ENCODE results near the gene CDK5R1. TPM values are rescaled to one million over a fixed set of nuclear protein-coding genes. Genes with fewer than 3 reads are reported as not detected.
A peak's percentile ranks its signal among the peaks of the same experiment; 100 is the strongest.

The CDK5R1 gene
- polyA plus RNA-seq, 1 of the 3 experiments (the other 2 are of a cell fraction) = 1.4 TPM

DNA sequence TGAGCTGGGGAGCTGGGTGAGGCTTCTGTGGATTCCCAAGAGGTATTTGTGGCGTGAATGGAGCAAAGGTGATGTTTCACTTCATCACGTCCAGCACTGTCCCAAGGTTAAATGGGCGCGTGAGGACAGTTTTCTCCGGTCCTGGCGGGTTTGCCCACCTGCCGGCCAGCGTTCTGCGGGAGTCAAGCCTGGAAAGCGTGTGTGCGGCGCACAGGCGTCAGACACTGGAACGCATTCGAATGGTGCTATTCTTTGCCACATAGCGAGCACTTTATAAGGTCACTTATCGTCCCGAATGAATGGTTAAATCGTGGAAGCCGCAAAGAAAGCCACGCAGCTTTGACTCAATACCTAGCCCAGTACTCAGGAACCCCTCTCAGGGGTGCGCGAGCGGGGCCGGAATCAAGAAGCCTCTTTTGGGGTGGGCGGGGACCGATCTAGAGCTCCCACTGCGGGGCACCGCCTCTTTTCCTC, 42.9 kb upstream of the CDK5R1 start:
- peaks cover 37% of the 10 kb centered on the region for H4K20me1 ChIP-seq (ENCODE audit: insufficient read depth)
- POLR2A ChIA-PET = interaction anchor here (0.6 to 1.5 kb wide), 3 partner anchors 40 to 80 kb away, joined by 4 to 9 read pairs (median 5); partner anchors contain the start of gene CDK5R1
- peak overlapping the region; percentile 39; the same call in 1 of the 2 replicates for H3K9ac ChIP-seq

DNA sequence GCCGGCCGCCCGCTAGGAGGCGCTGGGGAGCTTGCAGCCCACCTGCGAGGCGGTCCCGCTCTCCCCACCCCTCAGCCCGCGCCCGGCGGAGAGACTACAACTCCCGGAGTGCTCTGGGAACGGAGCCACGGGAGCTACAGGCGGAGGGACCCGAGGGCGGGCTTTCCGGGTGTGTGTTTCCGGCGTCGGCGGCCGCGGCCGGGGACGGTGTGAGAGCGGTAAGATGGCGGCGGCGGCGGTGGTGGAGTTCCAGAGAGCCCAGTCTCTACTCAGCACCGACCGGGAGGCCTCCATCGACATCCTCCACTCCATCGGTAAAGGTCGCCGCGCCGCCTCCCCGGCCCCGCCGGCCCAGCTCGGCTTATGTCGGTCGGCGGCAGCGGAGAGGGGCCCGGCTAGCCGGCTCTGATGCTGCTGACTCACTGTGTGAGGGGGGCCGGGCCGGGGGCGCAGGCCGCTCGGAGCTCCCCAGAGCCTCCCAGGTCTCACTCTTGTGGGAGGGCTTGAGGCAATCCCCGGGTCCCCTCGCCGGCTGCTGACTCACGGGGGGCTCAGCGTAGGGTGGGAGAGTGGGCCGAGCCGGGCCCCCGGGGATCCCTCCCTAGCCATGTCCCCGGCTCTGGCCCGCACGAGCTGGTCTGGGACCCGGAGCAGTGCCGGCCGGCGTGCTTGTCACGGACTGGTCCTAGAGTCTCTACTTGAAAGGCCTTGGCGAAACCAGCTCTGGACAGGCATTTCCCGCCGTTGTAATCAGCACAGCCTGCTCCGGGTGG, 42.3 kb upstream of the CDK5R1 start, which contains the start of gene PSMD11:
Gene PSMD11 (plus strand): TSS at position 210 of the 773 bp plus-strand sequence. CDS start 14 bp downstream, at position 224.
- peak within 1 kb of the TSS; percentile 82 to 96 for H3K4me3 ChIP-seq (ENCODE audit: low read depth in 2 of 2, low read length in 1 of 2)
- peak within 1 kb of the TSS; percentile 92 for H2AFZ ChIP-seq (ENCODE audit: low read depth)
- DNase-seq = peak; percentile 99
- H3K4me1 ChIP-seq (ENCODE audit: control insufficient read depth in 1 of 2, insufficient read depth in 2 of 2, low read depth in 1 of 2, low read length in 1 of 2) = peaks cover 14% of the 10 kb centered on the region in 2 experiments; a peak in 3 of 4 replicates
- CTCF ChIA-PET = interaction anchor here (0.6 to 4.8 kb wide), 35 partner anchors 9 to 1018 kb away, joined by 3 to 56 read pairs (median 4); partner anchors contain the start of gene CDK5R1
- H4K20me1 ChIP-seq (ENCODE audit: insufficient read depth) = peaks cover 41% of the 10 kb centered on the region
- H3K9me2 ChIP-seq = no peaks in the 10 kb centered on the region
- H3K27me3 ChIP-seq (ENCODE audit: insufficient read depth) = no peaks in the 10 kb centered on the region
- H3K9me3 ChIP-seq = no peaks in the 10 kb centered on the region
- peaks cover 21 to 28% of the 10 kb centered on the region in 2 experiments for H3K36me3 ChIP-seq (replicated peaks in 1 of 2; ENCODE audit: control insufficient read depth in 1 of 2, insufficient read depth in 2 of 2, low read length in 1 of 2)
- POLR2A ChIA-PET = interaction anchor here (0.9 to 1.5 kb wide), 3 partner anchors 14 to 43 kb away, joined by 3 to 9 read pairs (median 5); partner anchors contain the start of gene CDK5R1
- H3K79me2 ChIP-seq (ENCODE audit: insufficient read depth) = peaks cover 51% of the 10 kb centered on the region
- peak within 1 kb of the TSS; percentile 80 to 85 for H3K27ac ChIP-seq (ENCODE audit: low read depth in 2 of 2, low read length in 1 of 2)
- H3F3A ChIP-seq (replicated peaks; ENCODE audit: insufficient read depth) = no peaks in the 10 kb centered on the region
- peak within 1 kb of the TSS; percentile 95 for H3K9ac ChIP-seq
- H3K4me2 ChIP-seq = peak within 1 kb of the TSS; percentile 95
- WGBS (ENCODE audit: low lambda C conversion rate) = under 1% methylated on average over 30 of the region's 74 CpGs
- TF ChIP-seq MEF2A (IDR thresholded peaks at IDR 0.05; ENCODE audit: borderline replicate concordance, low read depth) (no peak), FOSL2 (IDR thresholded peaks at IDR 0.05; ENCODE audit: borderline replicate concordance, low read depth) (no peak), TEAD4 (IDR thresholded peaks at IDR 0.05; ENCODE audit: borderline replicate concordance, insufficient read depth) (no peak), RFX5 (IDR thresholded peaks at IDR 0.05; ENCODE audit: low read length) (no peak), YY1 (IDR thresholded peaks at IDR 0.05; ENCODE audit: low read depth) (peak; percentile 93), POLR2AphosphoS5 (IDR thresholded peaks at IDR 0.05; ENCODE audit: low read depth, low read length) (peak; percentile 80)
- TF ChIP-seq, protein P1, sequence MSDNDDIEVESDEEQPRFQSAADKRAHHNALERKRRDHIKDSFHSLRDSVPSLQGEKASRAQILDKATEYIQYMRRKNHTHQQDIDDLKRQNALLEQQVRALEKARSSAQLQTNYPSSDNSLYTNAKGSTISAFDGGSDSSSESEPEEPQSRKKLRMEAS (IDR thresholded peaks at IDR 0.05; ENCODE audit: low read depth) = peak; percentile 89
- TF ChIP-seq, protein P2, sequence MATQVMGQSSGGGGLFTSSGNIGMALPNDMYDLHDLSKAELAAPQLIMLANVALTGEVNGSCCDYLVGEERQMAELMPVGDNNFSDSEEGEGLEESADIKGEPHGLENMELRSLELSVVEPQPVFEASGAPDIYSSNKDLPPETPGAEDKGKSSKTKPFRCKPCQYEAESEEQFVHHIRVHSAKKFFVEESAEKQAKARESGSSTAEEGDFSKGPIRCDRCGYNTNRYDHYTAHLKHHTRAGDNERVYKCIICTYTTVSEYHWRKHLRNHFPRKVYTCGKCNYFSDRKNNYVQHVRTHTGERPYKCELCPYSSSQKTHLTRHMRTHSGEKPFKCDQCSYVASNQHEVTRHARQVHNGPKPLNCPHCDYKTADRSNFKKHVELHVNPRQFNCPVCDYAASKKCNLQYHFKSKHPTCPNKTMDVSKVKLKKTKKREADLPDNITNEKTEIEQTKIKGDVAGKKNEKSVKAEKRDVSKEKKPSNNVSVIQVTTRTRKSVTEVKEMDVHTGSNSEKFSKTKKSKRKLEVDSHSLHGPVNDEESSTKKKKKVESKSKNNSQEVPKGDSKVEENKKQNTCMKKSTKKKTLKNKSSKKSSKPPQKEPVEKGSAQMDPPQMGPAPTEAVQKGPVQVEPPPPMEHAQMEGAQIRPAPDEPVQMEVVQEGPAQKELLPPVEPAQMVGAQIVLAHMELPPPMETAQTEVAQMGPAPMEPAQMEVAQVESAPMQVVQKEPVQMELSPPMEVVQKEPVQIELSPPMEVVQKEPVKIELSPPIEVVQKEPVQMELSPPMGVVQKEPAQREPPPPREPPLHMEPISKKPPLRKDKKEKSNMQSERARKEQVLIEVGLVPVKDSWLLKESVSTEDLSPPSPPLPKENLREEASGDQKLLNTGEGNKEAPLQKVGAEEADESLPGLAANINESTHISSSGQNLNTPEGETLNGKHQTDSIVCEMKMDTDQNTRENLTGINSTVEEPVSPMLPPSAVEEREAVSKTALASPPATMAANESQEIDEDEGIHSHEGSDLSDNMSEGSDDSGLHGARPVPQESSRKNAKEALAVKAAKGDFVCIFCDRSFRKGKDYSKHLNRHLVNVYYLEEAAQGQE (IDR thresholded peaks at IDR 0.05; ENCODE audit: low read depth, low read length) = peak; percentile 31; the same call in 1 of the 2 replicates
- TF ChIP-seq, protein P3, sequence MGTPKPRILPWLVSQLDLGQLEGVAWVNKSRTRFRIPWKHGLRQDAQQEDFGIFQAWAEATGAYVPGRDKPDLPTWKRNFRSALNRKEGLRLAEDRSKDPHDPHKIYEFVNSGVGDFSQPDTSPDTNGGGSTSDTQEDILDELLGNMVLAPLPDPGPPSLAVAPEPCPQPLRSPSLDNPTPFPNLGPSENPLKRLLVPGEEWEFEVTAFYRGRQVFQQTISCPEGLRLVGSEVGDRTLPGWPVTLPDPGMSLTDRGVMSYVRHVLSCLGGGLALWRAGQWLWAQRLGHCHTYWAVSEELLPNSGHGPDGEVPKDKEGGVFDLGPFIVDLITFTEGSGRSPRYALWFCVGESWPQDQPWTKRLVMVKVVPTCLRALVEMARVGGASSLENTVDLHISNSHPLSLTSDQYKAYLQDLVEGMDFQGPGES (IDR thresholded peaks at IDR 0.05; ENCODE audit: low read depth, low read length) = peak; percentile 14; the same call in 1 of the 2 replicates

More for the DNA sequence above, 42.9 kb upstream of the CDK5R1 start:
- Histone ChIP-seq H3K27ac (ENCODE audit: low read depth in 2 of 2, low read length in 1 of 2) (no peak overlapping the region), H3F3A (replicated peaks; ENCODE audit: insufficient read depth) (no peaks in the 10 kb centered on the region), H3K4me2 (peak overlapping the region; percentile 95), H3K36me3 (replicated peaks in 1 of 2; ENCODE audit: control insufficient read depth in 1 of 2, insufficient read depth in 2 of 2, low read length in 1 of 2) (peaks cover 17 to 22% of the 10 kb centered on the region in 2 experiments), H3K9me3 (no peaks in the 10 kb centered on the region), H3K27me3 (ENCODE audit: insufficient read depth) (no peaks in the 10 kb centered on the region), H3K4me1 (ENCODE audit: control insufficient read depth in 1 of 2, insufficient read depth in 2 of 2, low read depth in 1 of 2, low read length in 1 of 2) (peaks cover 14% of the 10 kb centered on the region in 2 experiments; a peak in 3 of 4 replicates), H3K9me2 (no peaks in the 10 kb centered on the region), H2AFZ (ENCODE audit: low read depth) (peak overlapping the region; percentile 92), H3K79me2 (ENCODE audit: insufficient read depth) (peaks cover 45% of the 10 kb centered on the region), H3K4me3 (ENCODE audit: low read depth in 2 of 2, low read length in 1 of 2) (peak overlapping the region; percentile 82 to 96)
- WGBS (ENCODE audit: low lambda C conversion rate) = 4% methylated on average over 18 of the region's 29 CpGs
- CTCF ChIA-PET = interaction anchor here (0.6 to 4.8 kb wide), 33 partner anchors 8 to 1018 kb away, joined by 3 to 56 read pairs (median 4); partner anchors contain the start of gene CDK5R1
- TF ChIP-seq RXRA (IDR thresholded peaks at IDR 0.05; ENCODE audit: borderline replicate concordance, low read depth) = no peak
- TF ChIP-seq CTCF (IDR thresholded peaks at IDR 0.05) = peak; percentile 89
- TF ChIP-seq RAD21 (IDR thresholded peaks at IDR 0.05; ENCODE audit: low read length) = peak; percentile 40
- 0 out of 2 replicates have a peak, but pooled peaks have one; percentile 51 for TF ChIP-seq MXI1 (IDR thresholded peaks at IDR 0.05; ENCODE audit: low read depth, low read length)
- TF ChIP-seq, protein P1 (IDR thresholded peaks at IDR 0.05; ENCODE audit: low read depth) = no peak
- peak; percentile 22; the same call in 1 of the 2 replicates for TF ChIP-seq SMC3 (IDR thresholded peaks at IDR 0.05; ENCODE audit: low read depth, low read length)
- no peak for DNase-seq

Data from SK-N-SH (cell line).